ELF-1 (cell line): ENCODE measurements around the gene GHRH.
A peak's percentile ranks its signal among the peaks of the same experiment; 100 is the strongest.

Experiments
- DNase-seq: peaks from one replicate; pipeline ENCODE4 v3.0.0-alpha.2; 2016; ENCODE audit warnings: low read depth, low spot score

The GHRH gene

GRCh38 chr20:37207171-37207570, 54.4 kb downstream of the GHRH start:
- DNase-seq = no peak

GRCh38 chr20:37205794-37206193, 55.8 kb downstream of the GHRH start:
- DNase-seq = no peak

DNA sequence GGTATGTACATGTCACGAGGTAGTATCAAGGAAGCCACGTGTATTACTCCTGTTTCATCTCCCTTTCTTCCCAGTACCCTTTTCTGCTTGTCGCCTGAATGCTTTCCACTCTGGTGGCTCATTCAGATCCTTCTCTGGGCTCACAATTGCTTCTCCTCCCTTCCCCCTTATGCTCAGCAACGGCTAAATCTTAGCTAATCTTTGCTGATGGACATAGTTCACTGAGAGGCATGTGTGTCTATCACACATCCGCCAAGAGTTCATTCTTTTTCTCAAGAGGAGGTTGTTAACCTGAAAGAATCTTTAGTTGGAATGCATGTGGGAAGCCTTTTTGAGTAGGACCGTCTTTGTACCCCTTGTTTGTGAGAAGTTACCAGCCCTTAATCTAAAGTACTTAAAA, 56.5 kb downstream of the GHRH start:
- DNase-seq = no peak

DNA sequence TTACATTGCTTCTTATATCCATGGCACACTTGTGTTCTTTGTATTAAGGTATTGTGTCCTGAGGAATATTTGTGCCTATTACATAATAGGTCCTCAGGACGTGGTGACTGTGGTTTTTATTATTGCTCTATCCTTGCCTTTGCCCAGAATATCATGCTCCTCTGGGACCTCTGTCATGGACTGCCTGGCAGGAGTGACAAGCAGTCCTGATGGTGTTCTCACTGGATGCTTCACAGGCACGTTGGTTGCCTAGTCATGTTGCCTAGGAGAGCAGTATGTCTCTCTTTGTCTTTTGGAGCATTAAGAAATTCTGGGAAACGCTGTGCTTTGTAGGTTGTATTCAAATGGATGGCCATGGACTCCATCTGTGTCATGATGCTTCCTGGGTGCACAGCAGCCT, 57.6 kb downstream of the GHRH start:
- no peak for DNase-seq

- peak; percentile 60 for DNase-seq
These were observed 59.2 kb downstream of the GHRH start for GRCh38 chr20:37202267-37202943.

GRCh38 chr20:37201827-37202162, 59.8 kb downstream of the GHRH start:
- DNase-seq = no peak
